Lower leg skin (tissue), 3 donors: ENCODE data around the gene ESPN.

Experiments
- CTCF ChIP-seq, 3 donors: fragments of 450-650 bp; IDR thresholded peaks; one replicate each; pipeline ENCODE4 v1.5.1; 2016; ENCODE audit warnings: antibody characterized with exemption in 3 of 3, mild to moderate bottlenecking in 3 of 3, moderate library complexity in 2 of 3
- POLR2A ChIP-seq, 2 donors: fragments of 450-650 bp; IDR thresholded peaks; one replicate each; pipeline ENCODE4 v1.6.1; 2016 to 2017; ENCODE audit warnings: antibody characterized with exemption in 2 of 2, mild to moderate bottlenecking in 1 of 2, moderate library complexity in 1 of 2

- TF ChIP-seq CTCF (IDR thresholded peaks at IDR 0.05) (no peak), POLR2A (IDR thresholded peaks at IDR 0.05) (no peak)
These were observed 44.3 kb downstream of the ESPN start for GRCh38 chr1:6468729-6469461.
